ENCODE data around the gene COPS7A.

COPS7A gene

DNA sequence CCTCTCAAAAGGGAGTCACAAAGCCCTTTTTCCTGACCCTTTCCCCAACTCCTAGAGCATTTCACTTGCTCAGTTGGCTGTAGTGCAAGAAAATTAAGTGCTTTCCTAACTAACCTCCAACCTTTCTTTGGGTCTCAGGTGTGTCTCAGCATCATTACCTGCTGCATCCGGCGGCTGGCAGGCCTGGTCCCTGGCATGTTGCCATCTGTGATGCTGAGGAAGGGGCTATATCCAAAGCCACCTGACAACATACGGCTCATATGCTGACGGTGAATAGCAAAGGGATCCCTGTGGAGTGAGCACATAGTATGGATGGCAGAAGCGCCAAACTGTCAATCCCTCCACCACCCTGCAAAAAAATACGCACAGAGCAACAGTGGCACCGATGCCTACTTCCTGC is 27.9 kb downstream of the COPS7A start:
- no peak for DNase-seq

- DNase-seq: no peak
These were observed 28.5 kb downstream of the COPS7A start for GRCh38 chr12:6752167-6752920.

DNA sequence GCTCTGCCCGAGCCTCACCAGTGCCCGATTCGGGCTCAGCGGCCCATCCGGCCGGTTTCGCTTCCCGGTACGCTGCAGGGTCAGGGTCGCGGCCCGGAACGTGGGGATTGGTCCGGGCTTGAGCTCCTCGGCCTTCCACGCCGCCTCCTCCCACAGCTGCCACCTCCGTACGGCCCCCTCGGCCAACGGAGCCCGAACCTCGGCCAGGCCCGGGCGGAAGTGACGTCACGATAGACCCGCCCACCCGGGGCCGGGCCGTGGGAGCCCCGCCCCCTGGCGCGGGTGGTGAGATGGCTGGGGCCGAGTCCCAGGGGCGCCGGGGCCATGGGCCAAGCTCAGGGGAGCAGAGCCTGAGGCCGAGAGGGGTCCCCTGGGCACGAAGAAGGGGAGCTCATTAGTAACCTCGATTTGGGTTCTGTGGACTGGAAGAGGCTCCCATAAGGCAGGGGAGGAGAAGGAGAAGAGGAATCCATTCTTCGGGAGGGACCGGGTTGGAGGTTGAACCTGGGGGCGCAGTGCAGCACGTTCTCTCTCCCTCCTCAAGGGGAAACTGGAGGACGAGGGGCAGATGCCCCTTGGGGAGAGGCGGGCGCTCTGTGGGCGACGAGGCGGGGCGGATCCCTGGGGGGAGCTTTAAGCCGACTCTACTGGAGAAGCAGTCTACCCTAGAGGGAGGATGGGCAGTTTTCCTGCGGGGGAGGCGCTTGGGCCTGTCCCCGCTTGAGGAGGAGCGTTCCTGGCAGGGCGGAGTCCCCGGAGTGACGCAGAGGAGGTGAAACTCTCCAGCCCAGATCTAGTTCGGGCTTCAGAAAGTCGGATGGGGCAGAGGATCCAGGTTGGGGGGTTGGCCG is 29.3 kb downstream of the COPS7A start, which contains the start of gene MLF2:
Gene MLF2 (minus strand): TSS at position 221 of the 851 bp plus-strand sequence. CDS start 807 bp downstream, outside the sequence.
- peak; percentile 97 to 98 for DNase-seq

- no peak for DNase-seq
These were observed 30.0 kb downstream of the COPS7A start for GRCh38 chr12:6753772-6754356.

GRCh38 chr12:6754411-6754810 is 30.6 kb downstream of the COPS7A start:
- DNase-seq: no peak

GRCh38 chr12:6757028-6757690 is 33.3 kb downstream of the COPS7A start:
- no peak for DNase-seq

DNA sequence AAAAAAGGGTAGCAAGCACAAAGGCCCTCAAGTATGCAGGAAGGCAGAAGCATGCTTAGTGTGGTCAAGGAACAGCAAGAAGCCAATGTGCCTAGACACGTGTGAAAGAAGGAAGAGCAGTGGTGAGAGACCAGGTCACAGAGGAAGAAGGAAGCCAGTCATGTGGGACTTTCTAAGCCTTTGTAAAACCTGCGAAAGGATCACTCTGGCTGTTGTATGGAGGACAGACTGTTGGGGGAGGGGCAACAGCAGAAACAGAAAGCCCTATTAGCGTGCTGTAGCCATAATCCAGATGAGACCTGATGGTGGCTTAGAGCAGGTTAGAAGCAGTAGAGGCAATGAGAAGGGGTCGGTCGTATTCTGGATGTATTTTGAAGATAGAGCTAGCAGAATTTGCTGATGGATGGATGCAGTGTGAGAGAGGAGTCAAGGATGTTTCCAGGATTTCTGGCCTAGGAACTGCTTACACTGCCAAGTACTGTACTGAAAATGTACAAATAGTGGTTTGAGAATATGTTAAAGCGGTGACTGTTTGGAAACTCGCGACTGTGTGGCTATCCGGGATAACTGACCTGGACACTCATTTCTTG is 34.8 kb downstream of the COPS7A start:
- DNase-seq: no peak

DNA sequence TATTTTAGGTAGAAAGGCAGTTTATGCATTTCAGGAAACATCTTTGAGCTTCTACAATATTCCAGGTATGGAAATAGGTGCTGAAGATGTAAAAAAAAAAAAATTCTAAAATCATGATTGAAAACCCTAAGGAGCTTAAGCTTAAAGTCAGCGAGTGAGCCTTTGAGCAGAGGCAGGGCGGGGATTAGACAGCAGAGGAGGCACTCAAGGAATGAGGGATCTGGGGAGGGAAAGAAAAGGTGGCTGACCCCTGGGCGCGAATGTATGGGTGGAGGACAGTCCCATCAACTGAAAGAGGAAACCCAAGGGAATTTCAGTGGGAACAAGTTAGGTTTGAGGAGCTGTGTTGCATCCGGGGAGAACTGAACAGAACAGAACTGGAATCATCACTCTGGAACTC is 35.9 kb downstream of the COPS7A start:
- no peak for DNase-seq

- DNase-seq: no peak
These were observed 39.5 kb downstream of the COPS7A start for GRCh38 chr12:6763380-6763779.

- DNase-seq: no peak
These were observed 40.4 kb downstream of the COPS7A start for GRCh38 chr12:6764011-6764828.

GRCh38 chr12:6765048-6765633 is 41.3 kb downstream of the COPS7A start:
- no peak for DNase-seq

- DNase-seq: no peak
These were observed 42.1 kb downstream of the COPS7A start, which contains the start of gene PTMS for GRCh38 chr12:6765634-6766581. PTMS (plus strand) TSS chr12:6766363; CDS start chr12:6766706, 343 bp downstream.

GRCh38 chr12:6766651-6767349 is 43.0 kb downstream of the COPS7A start:
- peak in 1 of 2 donors; percentile 58 for DNase-seq

- no peak for DNase-seq
These were observed 43.8 kb downstream of the COPS7A start for GRCh38 chr12:6767353-6768319.

DNA sequence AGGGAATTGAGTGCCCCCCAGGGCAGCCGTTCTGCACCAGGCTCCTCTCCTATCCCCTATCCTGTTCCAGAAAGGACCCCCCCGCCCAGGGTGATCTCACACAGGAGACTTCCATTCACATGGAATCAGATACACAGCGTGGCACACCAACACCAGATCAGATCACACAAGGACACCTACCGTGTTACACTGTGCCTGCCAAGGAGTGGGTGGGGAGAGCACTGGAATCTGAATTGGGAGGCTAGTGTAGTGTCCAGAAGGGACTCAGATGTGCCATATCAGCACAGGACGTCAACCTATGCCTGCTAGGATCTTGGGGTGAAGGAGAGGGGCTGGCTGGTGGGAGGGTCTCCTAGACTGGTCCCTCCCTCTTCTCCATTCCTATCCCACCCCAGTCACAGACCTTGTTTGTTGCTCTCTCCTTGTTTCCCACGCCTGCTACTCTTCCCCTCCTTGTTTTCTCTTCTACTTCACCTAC is 44.6 kb downstream of the COPS7A start:
- no peak for DNase-seq

DNA sequence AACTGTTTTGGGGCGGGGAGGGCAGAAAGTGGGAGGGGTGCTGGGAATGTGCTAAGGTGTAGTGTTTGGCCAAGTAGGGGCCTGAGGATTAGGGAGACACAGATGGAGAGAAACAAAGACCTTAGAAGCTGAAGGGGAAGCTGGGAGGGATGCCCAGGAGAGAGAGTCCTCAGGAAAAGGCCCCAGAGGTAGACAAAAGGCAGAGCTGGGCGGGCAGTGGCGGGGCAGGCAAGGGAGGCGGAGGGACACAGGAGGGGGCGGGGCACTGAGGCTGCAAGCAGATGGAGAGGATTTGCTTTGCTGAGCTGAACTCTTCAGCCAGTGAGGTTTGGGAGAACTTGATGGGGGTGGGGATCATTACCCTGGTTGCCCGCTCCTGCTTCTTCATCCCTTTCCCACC is 45.1 kb downstream of the COPS7A start:
- no peak for DNase-seq

GRCh38 chr12:6769666-6770065 is 45.8 kb downstream of the COPS7A start:
- no peak for DNase-seq

DNA sequence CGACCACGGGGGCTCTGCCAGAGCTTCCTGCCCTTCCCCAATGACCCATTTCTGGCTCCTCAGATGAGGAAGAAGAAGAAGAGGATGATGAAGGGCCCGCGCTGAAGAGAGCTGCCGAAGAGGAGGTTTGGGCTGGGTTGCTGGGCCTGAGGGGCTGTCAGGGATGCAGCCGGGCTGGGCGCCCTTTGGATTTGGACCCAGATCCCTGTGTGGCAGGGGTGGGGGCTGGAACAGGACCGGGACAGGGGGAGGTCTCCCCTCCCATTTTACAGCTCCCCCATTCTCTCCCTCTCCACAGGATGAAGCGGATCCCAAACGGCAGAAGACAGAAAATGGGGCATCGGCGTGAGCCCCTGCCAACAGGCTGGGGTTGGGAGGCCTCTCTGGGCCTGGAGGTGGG is 46.2 kb downstream of the COPS7A start:
- DNase-seq: no peak
